ENCODE results near the gene PARD3.

Gene PARD3

DNA sequence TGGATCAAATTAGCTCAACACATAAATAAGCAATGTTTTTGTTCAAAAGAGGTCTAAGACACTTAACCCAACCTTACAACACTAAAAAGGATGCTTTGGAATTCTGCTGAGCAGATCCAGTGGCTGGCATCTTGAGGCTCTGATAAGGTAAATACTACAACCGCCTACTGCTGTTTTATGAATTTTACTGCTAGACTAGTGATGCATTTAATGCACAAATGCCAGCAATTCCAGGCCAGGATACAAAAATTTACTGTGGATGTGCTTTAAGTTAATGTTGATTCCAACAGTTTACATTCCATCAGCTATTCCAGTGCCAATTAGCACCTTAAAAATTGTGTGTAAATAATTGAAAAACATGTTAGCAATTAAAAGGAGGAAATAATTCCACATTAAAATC is 261.3 kb downstream of the PARD3 start:
- in situ Hi-C loops (cut with HindIII; ENCODE audit: low sequenced_read_pairs) = no loop called here

DNA sequence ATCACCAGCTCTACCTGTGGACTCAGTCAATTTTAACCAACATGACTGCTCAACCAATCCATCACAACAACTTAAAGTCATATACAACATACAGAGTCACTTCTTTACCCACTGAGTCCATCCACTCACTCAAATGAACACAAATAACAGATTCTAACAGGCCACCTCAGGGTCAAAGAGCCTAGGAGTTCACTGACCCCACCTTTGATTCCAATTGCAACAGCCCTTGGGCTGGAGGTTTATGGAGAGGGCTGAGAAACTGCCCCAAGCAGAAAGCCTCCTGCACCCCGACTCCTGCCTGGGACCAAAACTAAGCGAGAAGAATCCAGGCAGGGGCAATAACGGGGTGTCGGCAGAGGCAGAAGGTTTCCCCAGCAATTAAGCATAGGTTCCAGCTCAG is 263.8 kb downstream of the PARD3 start:
- in situ Hi-C loops (cut with HindIII; ENCODE audit: low sequenced_read_pairs) = no loop called here

DNA sequence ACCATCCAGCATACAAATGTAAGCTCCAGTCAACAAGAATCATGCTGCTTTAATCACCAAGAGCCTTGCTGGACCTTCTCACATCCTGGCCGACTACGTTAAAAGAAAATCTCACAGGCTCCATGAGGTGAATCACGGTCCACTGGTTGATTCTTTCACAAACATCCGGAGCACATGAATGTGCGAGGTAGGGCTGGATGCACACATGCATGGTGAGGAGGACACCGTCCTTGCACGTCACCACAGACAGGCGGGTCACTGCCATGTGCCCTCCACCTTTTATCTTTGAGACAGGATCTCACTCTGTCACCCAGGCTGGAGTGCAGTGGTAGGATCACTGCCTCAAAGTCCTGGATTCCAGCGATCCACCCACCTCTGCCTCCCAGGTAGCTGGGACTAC is 265.1 kb downstream of the PARD3 start:
- in situ Hi-C loops (cut with HindIII; ENCODE audit: low sequenced_read_pairs) = no loop called here

DNA sequence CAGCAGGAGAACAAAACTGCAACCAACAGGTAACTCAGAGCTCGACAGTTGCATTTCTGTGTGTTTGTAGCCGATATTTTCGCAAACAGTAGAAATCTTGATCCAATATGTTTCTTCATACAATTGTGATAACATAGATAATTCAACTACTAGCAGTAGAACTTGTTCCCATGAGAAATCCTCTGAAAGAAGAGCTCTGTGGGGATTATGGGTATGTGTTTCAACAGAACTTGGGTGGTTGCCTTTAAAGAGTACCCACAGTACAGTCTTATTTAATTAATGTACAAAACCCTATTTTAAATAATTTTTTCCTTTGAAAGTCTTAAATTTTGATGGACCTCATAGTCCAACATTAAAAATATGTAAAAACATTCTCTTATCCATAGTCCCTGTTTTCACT is 266.1 kb downstream of the PARD3 start:
- in situ Hi-C loops (cut with HindIII; ENCODE audit: low sequenced_read_pairs) = no loop called here

DNA sequence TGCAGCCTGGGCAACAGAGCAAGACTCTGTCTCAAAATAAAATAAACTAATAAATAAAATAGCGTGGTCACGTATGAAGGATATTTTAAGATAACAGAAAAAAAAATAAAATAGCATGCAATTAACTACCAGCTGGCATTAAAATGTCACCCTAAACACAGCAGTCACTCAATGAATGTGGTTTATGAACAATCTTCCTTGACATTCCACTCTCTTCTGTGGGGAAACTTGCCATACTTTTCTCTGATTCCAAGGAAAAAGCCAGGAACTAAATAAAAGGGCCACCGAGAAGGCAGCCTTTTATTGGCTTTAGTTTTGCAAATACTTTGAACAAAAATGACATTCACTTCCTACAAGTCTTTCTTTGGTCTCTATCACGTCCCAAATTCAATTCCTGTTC is 266.6 kb downstream of the PARD3 start:
- in situ Hi-C loops (cut with HindIII; ENCODE audit: low sequenced_read_pairs) = no loop called here

DNA sequence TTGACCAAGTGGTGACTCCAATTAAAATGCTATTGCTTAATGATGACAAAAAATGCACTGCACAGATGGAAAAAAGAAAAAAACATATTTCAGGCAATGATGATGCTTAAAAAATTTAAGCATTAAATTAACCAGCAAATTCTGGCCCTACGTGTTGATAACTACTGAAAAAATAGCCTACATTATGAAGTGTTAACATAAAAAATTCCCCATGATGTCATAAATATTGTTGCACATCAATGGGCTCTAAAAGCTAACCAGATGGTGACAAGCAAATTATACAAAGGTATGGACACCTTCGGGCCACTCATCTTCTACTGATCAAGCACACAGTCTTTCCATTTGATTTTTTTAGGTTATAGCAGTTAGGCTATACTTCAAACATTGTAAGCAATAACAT is 267.4 kb downstream of the PARD3 start:
- in situ Hi-C loops (cut with HindIII; ENCODE audit: low sequenced_read_pairs) = no loop called here

DNA sequence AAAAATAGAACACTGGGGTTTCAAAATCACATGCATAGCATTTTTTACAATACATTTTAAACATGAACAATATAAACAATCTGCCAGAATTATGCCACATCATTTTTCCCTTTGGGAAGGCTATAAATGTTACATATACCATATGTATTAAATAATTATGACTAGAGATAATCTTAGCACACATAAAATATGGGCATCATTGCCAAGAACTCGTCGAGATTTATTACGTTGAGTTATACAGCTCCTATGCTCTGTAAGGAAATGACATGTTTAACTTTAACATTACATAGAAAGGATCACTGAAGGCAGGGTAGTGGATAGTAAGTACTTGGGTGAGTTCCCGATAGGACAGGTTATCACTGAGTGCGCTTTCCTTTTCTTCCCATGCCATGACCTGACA is 267.8 kb downstream of the PARD3 start:
- in situ Hi-C loops (cut with HindIII; ENCODE audit: low sequenced_read_pairs) = no loop called here

DNA sequence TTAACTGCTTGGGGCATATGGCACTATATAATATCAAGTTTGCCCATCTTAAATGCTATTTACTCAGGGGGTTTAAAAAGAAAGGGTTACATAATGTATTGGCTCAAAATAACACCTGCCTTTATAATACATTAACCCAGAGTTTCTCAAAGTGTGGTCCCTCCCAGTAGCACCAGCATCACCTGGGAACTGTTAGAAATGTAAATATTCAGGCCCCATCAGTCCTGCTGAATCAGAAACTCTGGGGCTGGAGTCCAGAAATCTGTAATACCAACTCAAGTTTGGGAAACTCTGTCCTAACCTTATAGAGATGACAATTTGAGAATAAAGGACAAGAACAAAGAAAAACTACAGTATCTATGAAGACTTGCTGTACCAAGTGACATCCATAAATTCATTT is 270.7 kb downstream of the PARD3 start:
- in situ Hi-C loops (cut with HindIII; ENCODE audit: low sequenced_read_pairs) = no loop called here

DNA sequence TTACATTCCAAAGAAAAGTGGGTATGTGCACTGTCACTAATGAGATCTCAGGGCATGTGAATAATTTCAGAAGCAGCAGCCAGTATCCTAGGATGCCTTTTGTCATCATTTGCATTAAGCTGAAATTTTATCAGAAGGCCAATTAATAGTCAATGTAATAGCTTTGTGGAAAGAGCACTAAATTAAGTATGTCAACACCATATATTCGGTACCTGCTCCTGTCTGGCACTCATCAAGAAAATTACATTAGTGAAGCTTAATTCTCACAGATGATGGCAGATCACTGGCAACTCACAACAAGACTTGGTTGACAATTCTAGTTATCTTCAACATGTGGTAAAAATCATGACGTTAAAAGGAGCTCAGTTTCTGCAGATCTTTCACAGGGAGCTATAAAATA is 271.4 kb downstream of the PARD3 start:
- in situ Hi-C loops (cut with HindIII; ENCODE audit: low sequenced_read_pairs) = no loop called here

DNA sequence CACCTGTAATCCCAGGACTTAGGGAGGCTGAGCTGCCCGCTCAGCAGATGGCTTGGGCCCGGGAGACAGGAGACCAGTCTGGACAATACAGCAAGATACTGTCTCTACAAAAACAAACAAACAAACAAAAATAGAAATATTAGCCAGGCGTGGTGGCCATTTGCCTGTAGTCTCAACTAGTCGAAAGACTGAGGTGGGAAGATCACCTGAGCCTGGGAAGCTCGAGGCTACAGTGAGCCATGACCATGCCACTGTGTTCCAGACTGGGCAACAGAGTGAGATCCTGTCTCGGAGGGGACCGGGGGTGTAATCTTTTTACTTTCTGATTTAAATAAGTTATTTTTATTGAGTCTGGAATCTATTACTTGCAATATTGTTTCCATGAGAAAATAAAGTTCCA is 274.6 kb downstream of the PARD3 start:
- in situ Hi-C loops (cut with HindIII; ENCODE audit: low sequenced_read_pairs) = no loop called here

DNA sequence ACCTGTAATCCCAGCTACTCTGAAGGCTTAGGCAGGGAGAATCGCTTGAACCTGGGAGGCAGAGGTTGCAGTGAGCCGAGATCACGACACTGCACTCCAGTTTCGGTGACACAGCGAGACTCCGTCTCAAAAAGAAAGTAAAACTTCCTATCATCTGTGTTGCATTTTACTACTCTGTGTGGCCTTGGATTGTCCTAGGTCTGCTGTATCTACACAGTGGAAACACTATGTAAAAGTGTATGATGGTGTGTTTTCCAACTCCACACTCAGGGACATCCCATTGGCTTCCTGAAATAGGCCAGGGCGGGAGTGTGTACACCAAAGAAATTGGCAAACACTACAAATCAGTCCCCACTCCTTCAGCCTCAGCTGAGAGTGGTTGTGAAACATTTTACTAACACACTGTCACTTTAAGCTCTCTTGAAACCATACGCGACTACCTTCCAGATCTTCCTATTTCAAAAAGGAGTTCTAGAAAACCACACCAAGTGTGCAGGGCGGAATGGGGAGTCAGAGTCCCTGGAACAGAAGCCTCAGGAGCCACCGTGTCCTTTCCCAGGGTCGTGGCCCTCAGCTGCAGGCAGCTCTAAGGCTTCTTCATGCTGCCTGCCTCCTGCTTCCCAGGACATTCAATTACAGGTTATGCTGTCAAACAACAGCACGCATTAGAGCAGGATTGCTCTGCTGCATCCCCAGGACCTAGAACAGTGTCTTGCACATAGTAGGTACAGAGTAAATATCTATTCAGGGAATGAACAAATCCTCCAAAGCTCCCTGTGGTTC is 275.4 kb downstream of the PARD3 start:
- in situ Hi-C loops (cut with HindIII; ENCODE audit: low sequenced_read_pairs) = loop anchor here (5.0 kb wide), 1 partner anchor 43 kb away; no protein-coding TSS in a partner anchor

DNA sequence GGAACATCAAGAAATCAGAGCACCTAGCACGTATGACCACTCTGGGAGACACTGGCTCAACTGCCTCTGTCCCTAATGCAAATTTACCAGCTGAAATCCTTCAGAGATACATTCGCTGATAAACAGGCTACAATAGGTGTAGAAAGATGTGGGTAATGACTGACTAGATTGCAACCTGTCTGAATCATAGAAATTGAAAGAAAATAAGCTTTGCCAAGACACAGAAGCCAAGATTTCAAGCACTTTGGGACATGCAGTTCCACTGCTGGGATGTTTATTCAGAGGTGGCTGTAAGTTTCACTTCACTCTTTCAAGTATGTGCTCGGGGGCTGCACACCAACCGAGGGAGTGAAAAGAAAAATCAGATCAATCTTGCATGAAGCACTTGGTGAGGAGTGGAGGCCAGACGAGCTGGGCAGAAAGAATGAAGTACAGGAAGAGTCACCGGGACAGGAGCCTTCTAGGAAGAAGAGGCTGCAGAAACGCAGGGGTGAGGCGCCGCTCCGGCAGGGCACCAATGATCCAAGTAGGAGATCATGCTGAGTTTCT is 276.7 kb downstream of the PARD3 start:
- in situ Hi-C loops (cut with HindIII; ENCODE audit: low sequenced_read_pairs) = loop anchor here (5.0 kb wide), 1 partner anchor 44 kb away; no protein-coding TSS in a partner anchor

DNA sequence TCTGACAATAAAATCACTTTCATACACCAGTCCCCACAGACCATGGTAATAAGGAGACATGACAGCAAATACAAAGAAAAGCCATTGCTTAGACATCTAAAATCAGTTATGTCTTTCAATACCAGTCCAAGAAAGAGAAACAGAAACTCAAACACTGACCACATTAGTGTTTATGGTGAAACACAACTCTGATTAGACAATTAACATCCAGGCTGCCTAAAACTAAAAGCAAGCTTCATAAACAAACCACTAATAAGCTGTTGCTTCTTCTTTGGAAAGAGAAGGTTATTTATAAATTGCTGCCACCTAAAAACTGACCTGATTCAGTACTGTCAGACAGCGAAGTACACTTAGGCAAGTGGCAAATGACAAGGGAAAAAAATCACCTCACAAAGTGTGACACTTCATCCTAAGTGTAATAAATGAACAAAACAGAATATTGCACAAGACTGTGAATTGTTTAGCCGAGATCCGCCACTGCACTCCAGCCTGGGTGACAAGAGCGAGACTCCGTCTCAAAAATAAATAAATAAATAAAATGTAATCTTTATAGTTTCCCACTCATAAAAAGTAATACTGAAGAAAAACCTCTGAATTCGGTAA is 277.4 kb downstream of the PARD3 start:
- in situ Hi-C loops (cut with HindIII; ENCODE audit: low sequenced_read_pairs) = loop anchor here (5.0 kb wide), 1 partner anchor 45 kb away; no protein-coding TSS in a partner anchor

DNA sequence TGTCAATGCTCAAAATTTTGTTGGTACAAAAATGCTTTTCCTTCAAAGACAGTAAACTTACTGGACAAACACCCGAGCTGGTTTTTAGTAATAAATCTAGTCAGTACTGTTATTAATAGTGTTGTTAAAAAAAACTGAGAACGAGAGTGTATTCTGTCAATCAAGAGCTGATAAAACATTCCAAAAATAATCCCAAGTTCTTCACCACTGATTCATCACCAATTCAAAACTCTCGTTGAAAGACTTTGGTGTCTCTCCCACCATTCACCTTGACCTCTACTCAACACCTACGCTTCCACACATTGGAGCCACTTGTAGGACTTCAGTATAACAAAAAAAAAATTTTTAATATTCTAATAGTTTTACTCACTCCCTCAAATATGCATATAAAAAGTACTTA is 279.2 kb downstream of the PARD3 start:
- in situ Hi-C loops (cut with HindIII; ENCODE audit: low sequenced_read_pairs) = loop anchor here (5.0 kb wide), 1 partner anchor 46 kb away; no protein-coding TSS in a partner anchor

DNA sequence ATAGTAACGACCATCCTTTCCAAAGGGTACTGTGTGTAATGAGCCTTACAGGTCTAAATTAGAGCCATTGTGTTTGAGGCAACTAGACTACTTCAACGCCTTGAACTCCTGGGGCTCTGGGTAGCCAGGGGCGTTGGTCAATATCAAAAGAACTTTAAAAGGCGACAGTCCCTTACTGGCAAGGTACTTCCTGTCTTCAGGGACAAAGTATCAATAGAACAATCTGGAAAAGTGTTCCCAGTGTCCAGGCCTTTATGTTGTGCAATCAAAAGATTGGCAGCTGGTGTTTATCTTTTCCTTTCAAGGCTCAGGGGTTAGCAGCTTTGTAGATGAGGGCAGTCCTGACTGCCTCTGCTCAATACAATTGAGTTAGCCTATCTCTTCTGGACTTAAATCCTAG is 284.3 kb downstream of the PARD3 start:
- in situ Hi-C loops (cut with HindIII; ENCODE audit: low sequenced_read_pairs) = no loop called here

DNA sequence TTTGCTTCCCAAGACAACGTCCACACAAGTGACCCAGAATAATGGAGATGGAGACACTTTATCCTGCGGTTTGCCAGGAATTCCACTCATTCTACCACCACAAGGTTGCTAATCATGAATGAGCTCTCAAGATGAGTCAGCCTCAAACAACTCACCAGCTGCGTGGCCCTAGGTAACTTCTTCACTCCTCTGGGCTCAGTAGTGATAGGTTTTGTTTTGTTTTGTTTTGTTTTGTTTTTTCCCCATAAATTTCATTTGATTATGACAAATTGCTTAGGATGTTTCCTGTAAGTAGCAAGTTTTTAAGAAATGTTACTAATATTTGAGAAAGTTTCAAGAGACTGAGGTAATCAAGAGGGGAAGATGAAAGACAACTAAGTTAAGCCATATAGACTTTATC is 286.8 kb downstream of the PARD3 start:
- in situ Hi-C loops (cut with HindIII; ENCODE audit: low sequenced_read_pairs) = no loop called here

DNA sequence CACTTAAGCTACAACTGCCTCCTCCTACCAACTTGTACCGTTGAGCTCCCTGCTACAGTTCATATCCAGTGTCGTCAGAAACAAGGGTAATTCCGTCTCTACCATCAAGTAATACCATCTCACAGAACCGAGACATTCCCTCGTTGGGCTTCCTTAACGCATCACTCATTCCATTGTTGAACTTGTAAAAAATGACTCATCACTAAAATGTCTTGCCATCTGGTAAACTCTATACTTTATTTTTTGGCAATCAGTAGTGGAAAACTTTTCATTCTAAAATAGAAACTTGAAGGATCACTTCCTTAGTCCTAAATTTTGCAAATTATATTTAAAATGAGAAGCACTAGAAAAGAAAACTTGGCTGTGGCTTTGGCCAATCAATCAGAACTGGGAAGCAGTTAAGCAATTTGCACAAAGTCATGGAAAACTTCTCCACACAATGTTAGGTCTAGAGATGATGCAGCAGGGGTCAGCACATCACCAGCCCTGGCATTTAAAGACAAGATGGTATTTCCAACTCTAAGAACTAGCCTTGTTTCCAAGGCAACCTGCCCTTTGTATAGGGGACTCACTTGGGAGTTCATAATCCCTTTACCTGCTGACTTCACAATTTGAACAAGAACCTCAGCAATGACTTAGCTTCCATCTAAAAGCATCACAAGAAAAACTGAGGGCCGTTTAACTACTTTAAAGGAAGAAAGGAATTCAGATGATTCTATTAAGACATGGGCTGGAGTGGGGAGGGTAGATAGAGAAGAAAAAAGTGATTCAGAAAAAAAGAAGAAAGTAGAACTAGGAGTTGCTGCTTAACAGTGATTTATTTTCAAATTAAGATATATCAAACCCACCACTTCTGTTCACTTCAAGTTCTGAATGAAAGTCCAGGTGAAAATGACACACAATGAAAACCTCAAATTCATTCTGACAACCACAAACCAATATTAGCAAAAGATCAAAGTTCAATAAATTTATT is 288.1 kb downstream of the PARD3 start:
- in situ Hi-C loops (cut with HindIII; ENCODE audit: low sequenced_read_pairs) = no loop called here

DNA sequence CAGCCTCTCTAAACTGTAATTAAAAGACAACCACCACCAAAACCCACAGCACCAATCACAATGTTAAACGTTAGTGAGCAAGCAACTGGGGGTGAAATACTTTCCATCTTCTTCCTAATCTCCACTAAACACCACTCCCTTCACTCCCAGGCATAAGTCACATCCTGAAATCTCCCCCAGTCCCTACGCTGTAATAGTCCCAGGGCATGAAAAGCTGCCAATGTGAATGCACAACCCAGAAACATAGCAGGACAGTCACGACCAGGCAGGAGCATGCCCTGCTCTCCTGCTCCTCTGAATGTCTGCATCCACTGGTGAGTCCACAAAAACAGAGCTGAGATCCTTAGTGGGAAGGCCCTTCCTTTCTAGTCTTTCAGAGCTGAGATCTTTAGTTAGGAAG is 288.9 kb downstream of the PARD3 start:
- in situ Hi-C loops (cut with HindIII; ENCODE audit: low sequenced_read_pairs) = no loop called here

DNA sequence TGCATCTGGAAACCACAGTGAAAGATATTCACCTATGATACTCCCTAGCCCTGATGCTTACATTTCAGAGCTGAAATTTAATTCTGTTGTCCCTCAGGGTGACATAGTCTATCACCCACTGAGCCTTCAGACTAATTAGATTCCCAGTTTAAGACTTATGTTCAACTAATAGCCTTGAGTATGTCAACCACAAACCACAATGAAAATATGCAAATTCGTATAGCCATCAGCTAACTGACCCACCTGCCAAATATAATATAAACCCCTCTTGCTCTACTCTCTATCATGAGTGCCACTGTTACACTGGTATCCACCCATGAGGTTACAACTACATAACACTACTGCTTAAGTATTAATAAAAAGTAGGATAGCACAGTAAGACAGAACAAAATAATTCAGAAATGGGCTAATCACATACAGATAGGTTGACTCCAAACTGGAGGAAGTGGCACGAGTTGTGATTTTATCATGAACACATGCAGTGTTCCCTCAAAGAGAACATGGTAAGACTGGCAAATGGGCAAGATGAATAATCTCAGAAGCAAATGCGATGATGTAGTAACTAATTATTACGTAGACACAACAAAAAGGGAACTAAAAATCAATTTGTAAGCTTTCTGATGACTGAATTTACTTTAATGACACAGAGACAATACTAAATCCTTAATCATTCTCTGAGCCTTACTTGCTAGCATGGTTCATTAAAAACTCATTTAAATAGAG is 290.6 kb downstream of the PARD3 start:
- in situ Hi-C loops (cut with HindIII; ENCODE audit: low sequenced_read_pairs) = no loop called here

DNA sequence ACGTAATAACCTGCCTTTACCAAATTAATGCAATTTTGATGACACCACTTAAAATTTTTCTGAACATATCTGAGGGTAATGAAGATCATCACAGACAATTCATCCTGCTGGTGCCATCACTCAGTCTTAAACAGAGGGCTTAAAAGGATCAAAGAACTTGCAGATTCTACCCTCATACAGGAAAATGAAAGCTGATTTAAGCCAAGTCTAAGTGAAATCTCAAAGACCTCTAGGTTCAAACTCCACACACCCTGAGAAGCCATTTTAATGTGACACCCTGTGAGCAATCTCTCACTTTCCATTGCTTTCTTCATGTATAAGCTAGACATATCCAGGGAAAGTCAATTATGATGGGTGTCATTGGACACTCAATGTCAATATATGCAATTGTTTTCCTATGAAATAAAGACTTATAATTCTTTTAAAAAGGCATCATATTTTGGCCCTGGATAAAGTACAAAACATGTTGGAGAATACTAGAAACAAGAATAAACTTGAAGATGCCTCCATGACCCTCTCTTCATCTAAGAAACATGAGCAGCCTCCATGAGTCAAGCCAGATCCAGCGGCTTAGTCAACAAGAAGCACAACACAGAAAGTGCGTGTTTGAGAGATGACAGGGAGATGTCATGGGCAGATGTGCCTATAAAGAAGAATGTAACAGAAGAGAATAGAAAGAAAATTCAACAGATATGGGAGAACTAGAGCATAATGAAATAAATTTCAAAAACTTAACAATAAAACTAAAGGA is 291.9 kb downstream of the PARD3 start:
- in situ Hi-C loops (cut with HindIII; ENCODE audit: low sequenced_read_pairs) = no loop called here

Measured in endothelial cell of hepatic sinusoid (primary cell).